GM23338 (cell line): ENCODE data around the gene MARK3. TPM values are rescaled to one million over a fixed set of nuclear protein-coding genes. Genes with fewer than 3 reads are reported as not detected.

Experiments used
- ATAC-seq: fragments of 200-7000 bp; cut with Tn5 transposase; 3 replicates; pipeline ENCODE4 v1.9.1; 2020
- DNase-seq: peaks from one replicate; pipeline ENCODE4 v3.0.0-alpha.2; 2015; ENCODE audit warnings: low spot score
- H2AFZ ChIP-seq: fragments of 200-600 bp; sonication (generic); 2 replicates; pipeline ENCODE4 v1.8.0; 2016; ENCODE audit warnings: antibody characterized with exemption, mild to moderate bottlenecking, moderate library complexity
- H3F3A ChIP-seq: fragments of 200-600 bp; sonication (generic); replicated peaks from 2 replicates; pipeline ENCODE4 v1.8.0; 2017; ENCODE audit warnings: antibody characterized with exemption, mixed run types, low read depth
- H3K27ac ChIP-seq: fragments of 200-600 bp; sonication (generic); 2 replicates; pipeline ENCODE4 v1.6.1; 2016; ENCODE audit warnings: low read depth
- H3K27me3 ChIP-seq: fragments of 200-600 bp; sonication (generic); 2 replicates; pipeline ENCODE4 v1.8.0; 2016; ENCODE audit warnings: mild to moderate bottlenecking, mixed run types, moderate library complexity; ENCODE audit not compliant: insufficient read depth
- H3K36me3 ChIP-seq: fragments of 200-600 bp; sonication (generic); 2 replicates; pipeline ENCODE4 v1.8.0; 2016; ENCODE audit warnings: mild to moderate bottlenecking; ENCODE audit not compliant: insufficient read depth
- H3K4me1 ChIP-seq: fragments of 200-600 bp; sonication (generic); 2 replicates; pipeline ENCODE4 v1.8.0; 2016; ENCODE audit warnings: mild to moderate bottlenecking, moderate library complexity; ENCODE audit not compliant: insufficient read depth
- H3K4me2 ChIP-seq: fragments of 200-600 bp; sonication (generic); 2 replicates; pipeline ENCODE4 v1.7.1; 2017; ENCODE audit warnings: mixed run types
- H3K4me3 ChIP-seq: fragments of 200-600 bp; sonication (generic); 2 replicates; pipeline ENCODE4 v1.6.1; 2016; ENCODE audit warnings: mixed run types
- H3K79me2 ChIP-seq: fragments of 200-600 bp; sonication (generic); replicated peaks from 2 replicates; pipeline ENCODE4 v1.8.0; 2017; ENCODE audit warnings: mild to moderate bottlenecking; ENCODE audit not compliant: insufficient read depth
- H3K9me2 ChIP-seq: fragments of 200-600 bp; sonication (generic); 2 replicates; pipeline ENCODE4 v1.8.0; 2017; ENCODE audit not compliant: insufficient read depth
- H4K20me1 ChIP-seq: fragments of 200-600 bp; sonication (generic); replicated peaks from 2 replicates; pipeline ENCODE4 v1.8.0; 2017; ENCODE audit warnings: mild to moderate bottlenecking; ENCODE audit not compliant: insufficient read depth
- H3K27ac Mint-ChIP-seq: 2 replicates; pipeline ENCODE4 v1.8.0; 2020; ENCODE audit warnings: inconsistent platforms, mild to moderate bottlenecking, moderate library complexity, mixed read lengths
- H3K27me3 Mint-ChIP-seq: 3 replicates; pipeline ENCODE4 v1.8.0; 2022; ENCODE audit warnings: low read depth, mild to moderate bottlenecking, moderate library complexity, mixed read lengths, inconsistent platforms; ENCODE audit not compliant: insufficient read depth, poor library complexity
- H3K36me3 Mint-ChIP-seq: 3 replicates; pipeline ENCODE4 v1.8.0; 2021; ENCODE audit warnings: low read depth, mild to moderate bottlenecking, inconsistent platforms, moderate library complexity, mixed read lengths
- H3K4me1 Mint-ChIP-seq: 3 replicates; pipeline ENCODE4 v1.8.0; 2020; ENCODE audit warnings: mild to moderate bottlenecking, inconsistent platforms, mixed read lengths
- H3K4me3 Mint-ChIP-seq: 3 replicates; pipeline ENCODE4 v1.8.0; 2021; ENCODE audit warnings: moderate library complexity, mild to moderate bottlenecking, inconsistent platforms, mixed read lengths
- H3K9me3 Mint-ChIP-seq: 3 replicates; pipeline ENCODE4 v1.8.0; 2020; ENCODE audit warnings: moderate library complexity, mild to moderate bottlenecking, inconsistent platforms, mixed read lengths
- CREB1 ChIP-seq: fragments of 250-450 bp; sonication (Bioruptor Pico); IDR thresholded peaks from 2 replicates; pipeline ENCODE4 v1.5.0; 2020; ENCODE audit warnings: low read depth, mild to moderate bottlenecking, moderate library complexity
- JUNB ChIP-seq: IDR thresholded peaks from one replicate; pipeline ENCODE4 v1.6.1; 2016; ENCODE audit warnings: antibody characterized with exemption; ENCODE audit not compliant: unreplicated experiment
- NANOG ChIP-seq: IDR thresholded peaks from 2 replicates; pipeline ENCODE4 v1.6.1; 2016; ENCODE audit warnings: antibody characterized with exemption, borderline replicate concordance
- STAT1 ChIP-seq: IDR thresholded peaks from one replicate; pipeline ENCODE4 v1.6.1; 2016; ENCODE audit warnings: antibody characterized with exemption; ENCODE audit not compliant: unreplicated experiment
- polyA plus RNA-seq: library from polyadenylated mRNA; unstranded; fragments of >200 nt; fragmentation: Nextera tagmentation; extraction: Ambion mirVana; gene quantifications from 2 replicates; pipeline ENCODE4 v1.2.1, GENCODE V29; 2016
- total RNA-seq: library from RNA; depleted of rRNA; stranded (reverse); fragments of >200 nt; shearing (Covaris generic); gene quantifications from 2 replicates; pipeline ENCODE4 v1.2.3, GENCODE V29; 2014
- TF ChIP-seq, protein P1 (sequence below): IDR thresholded peaks from one replicate; pipeline ENCODE4 v1.6.1; 2018; ENCODE audit warnings: antibody characterized with exemption; ENCODE audit not compliant: unreplicated experiment
- TF ChIP-seq, protein P2 (sequence below), 2 experiments: fragments of 200-600 bp in 1 of 2; sonication (generic) in 1 of 2; conservative IDR thresholded peaks; 2 replicates each; pipeline versions ENCODE4 v1.5.1 to v1.6.1; 2016 to 2017; ENCODE audit warnings: antibody characterized with exemption in 2 of 2, low read depth in 2 of 2, mild to moderate bottlenecking in 2 of 2, moderate library complexity in 1 of 2

MARK3 gene
- total and polyA plus RNA-seq, 2 experiments from 2014 or later, result 45.9 to 69.7 TPM

DNA sequence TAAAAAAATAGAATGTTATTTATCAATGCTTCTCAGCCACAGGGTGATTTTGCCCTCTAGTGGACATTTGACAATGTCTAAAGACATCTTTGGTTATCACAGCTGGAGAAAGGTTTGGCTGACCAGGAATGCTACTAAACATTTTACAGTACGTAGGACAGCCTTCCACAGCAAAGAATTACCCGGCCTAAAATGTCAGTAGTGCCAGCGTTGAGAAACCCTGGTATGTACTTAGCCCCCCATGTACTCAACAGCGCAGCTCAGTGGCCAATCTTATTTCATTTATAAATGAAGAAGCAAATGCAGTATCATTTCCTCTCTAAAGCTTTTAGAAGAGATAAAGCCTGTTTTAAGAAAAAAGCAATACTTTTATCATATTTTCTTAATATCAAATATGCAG is 5.8 kb downstream of the MARK3 start:
- Histone ChIP-seq H3K79me2 (peaks cover 100% of the 10 kb centered on the region), H3K4me1 (peaks cover 8% of the 10 kb centered on the region; the same call in 1 of the 2 replicates), H3K4me2 (no peak overlapping the region), H3K27ac (no peak overlapping the region), H3K36me3 (no peaks in the 10 kb centered on the region), H3K9me2 (no peaks in the 10 kb centered on the region), H2AFZ (no peak overlapping the region), H3K27me3 (no peaks in the 10 kb centered on the region), H3K4me3 (no peak overlapping the region), H3F3A (peaks cover 3% of the 10 kb centered on the region; the same call in 1 of the 2 replicates), H4K20me1 (peaks cover 69% of the 10 kb centered on the region)
- H3K27me3 Mint-ChIP-seq, result peaks cover 5% of the 10 kb centered on the region
- H3K4me1 Mint-ChIP-seq, result peaks cover 29% of the 10 kb centered on the region
- no peak overlapping the region for H3K4me3 Mint-ChIP-seq
- H3K27ac Mint-ChIP-seq, result no peak overlapping the region
- peak; percentile 44; the same call in 2 of the 3 replicates for ATAC-seq
- DNase-seq, result peak; percentile 77
- TF ChIP-seq JUNB, result no peak
- TF ChIP-seq, protein P1, sequence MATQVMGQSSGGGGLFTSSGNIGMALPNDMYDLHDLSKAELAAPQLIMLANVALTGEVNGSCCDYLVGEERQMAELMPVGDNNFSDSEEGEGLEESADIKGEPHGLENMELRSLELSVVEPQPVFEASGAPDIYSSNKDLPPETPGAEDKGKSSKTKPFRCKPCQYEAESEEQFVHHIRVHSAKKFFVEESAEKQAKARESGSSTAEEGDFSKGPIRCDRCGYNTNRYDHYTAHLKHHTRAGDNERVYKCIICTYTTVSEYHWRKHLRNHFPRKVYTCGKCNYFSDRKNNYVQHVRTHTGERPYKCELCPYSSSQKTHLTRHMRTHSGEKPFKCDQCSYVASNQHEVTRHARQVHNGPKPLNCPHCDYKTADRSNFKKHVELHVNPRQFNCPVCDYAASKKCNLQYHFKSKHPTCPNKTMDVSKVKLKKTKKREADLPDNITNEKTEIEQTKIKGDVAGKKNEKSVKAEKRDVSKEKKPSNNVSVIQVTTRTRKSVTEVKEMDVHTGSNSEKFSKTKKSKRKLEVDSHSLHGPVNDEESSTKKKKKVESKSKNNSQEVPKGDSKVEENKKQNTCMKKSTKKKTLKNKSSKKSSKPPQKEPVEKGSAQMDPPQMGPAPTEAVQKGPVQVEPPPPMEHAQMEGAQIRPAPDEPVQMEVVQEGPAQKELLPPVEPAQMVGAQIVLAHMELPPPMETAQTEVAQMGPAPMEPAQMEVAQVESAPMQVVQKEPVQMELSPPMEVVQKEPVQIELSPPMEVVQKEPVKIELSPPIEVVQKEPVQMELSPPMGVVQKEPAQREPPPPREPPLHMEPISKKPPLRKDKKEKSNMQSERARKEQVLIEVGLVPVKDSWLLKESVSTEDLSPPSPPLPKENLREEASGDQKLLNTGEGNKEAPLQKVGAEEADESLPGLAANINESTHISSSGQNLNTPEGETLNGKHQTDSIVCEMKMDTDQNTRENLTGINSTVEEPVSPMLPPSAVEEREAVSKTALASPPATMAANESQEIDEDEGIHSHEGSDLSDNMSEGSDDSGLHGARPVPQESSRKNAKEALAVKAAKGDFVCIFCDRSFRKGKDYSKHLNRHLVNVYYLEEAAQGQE, result no peak
- TF ChIP-seq, protein P2, sequence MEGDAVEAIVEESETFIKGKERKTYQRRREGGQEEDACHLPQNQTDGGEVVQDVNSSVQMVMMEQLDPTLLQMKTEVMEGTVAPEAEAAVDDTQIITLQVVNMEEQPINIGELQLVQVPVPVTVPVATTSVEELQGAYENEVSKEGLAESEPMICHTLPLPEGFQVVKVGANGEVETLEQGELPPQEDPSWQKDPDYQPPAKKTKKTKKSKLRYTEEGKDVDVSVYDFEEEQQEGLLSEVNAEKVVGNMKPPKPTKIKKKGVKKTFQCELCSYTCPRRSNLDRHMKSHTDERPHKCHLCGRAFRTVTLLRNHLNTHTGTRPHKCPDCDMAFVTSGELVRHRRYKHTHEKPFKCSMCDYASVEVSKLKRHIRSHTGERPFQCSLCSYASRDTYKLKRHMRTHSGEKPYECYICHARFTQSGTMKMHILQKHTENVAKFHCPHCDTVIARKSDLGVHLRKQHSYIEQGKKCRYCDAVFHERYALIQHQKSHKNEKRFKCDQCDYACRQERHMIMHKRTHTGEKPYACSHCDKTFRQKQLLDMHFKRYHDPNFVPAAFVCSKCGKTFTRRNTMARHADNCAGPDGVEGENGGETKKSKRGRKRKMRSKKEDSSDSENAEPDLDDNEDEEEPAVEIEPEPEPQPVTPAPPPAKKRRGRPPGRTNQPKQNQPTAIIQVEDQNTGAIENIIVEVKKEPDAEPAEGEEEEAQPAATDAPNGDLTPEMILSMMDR (conservative IDR thresholded peaks at IDR 0.05; ENCODE audit: low read depth in 2 of 2), result peak; percentile 57 to 74
- no peak for TF ChIP-seq STAT1
- no peaks in the 10 kb centered on the region; the same call in 2 of the 3 replicates for H3K36me3 Mint-ChIP-seq
- H3K9me3 Mint-ChIP-seq, result no peaks in the 10 kb centered on the region

DNA sequence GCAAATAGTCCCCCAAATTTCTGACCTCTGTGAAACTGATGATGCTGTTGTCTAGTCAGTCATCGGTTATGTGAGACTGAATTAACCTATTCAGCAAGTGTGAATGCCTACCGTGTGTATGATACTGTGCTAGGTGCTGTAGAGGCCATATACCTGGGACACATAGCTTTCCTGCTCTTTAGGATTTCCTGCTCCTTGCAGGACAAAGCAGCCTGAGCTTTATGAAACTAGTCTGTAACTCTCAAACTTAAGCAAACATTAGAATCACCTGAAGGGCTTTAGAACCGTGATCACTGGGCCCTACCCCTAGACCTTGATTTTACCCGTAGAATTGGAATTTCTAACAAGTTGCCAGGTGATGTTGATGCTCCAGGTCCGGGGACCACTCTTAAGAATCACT is 6.9 kb downstream of the MARK3 start:
- Histone ChIP-seq H3K79me2 (peaks cover 100% of the 10 kb centered on the region), H3K9me2 (no peaks in the 10 kb centered on the region), H3K4me1 (peaks cover 2% of the 10 kb centered on the region; the same call in 1 of the 2 replicates), H3K27ac (0 out of 2 replicates have a peak overlapping the region, but pooled peaks have one; percentile 20), H3K4me2 (no peak overlapping the region), H2AFZ (no peak overlapping the region), H3K4me3 (no peak overlapping the region), H3F3A (peaks cover 3% of the 10 kb centered on the region; the same call in 1 of the 2 replicates), H3K36me3 (no peaks in the 10 kb centered on the region), H4K20me1 (peaks cover 69% of the 10 kb centered on the region), H3K27me3 (no peaks in the 10 kb centered on the region)
- peaks cover 1% of the 10 kb centered on the region for H3K27me3 Mint-ChIP-seq
- TF ChIP-seq, protein P1, result no peak
- no peak for TF ChIP-seq CREB1 (CRISPR knock-in tag)
- no peak for TF ChIP-seq NANOG
- H3K27ac Mint-ChIP-seq, result no peak overlapping the region
- H3K4me1 Mint-ChIP-seq, result peaks cover 31% of the 10 kb centered on the region
- ATAC-seq (no peak), DNase-seq (no peak)
- H3K9me3 Mint-ChIP-seq, result no peaks in the 10 kb centered on the region
- H3K36me3 Mint-ChIP-seq, result no peaks in the 10 kb centered on the region; the same call in 2 of the 3 replicates
- no peak overlapping the region for H3K4me3 Mint-ChIP-seq
